GM18517 (cell line): ENCODE measurements around the gene PEX3.
"Not testable (repeated sequence)": the region's sequence is repeated elsewhere in the genome, so short reads cannot be mapped to it uniquely, and the experiment has no call there.

Source experiments
- ATAC-seq: cut with Tn5 transposase; IDR thresholded peaks from one replicate; pipeline ENCODE4 v1.9.1; 2021; ENCODE audit warnings: mild to moderate bottlenecking, moderate library complexity; ENCODE audit not compliant: unreplicated experiment

Gene PEX3

GRCh38 chr6:143443096-143443495, 7.5 kb upstream of the PEX3 start:
- no peak for ATAC-seq

DNA sequence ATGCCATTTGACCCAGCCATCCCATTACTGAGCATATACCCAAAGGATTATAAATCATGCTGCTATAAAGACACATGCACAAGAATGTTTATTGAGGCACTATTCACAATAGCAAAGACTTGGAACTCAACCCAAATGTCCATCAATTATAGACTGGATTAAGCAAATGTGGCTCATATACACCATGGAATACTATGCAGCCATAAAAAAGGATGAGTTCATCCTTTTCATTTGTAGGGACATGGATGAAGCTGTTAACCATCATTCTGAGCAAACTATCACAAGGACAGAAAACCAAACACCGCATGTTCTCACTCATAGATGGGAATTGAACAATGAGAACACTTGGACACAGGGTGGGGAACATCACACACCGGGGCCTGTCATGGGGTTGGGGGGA, 2.7 kb upstream of the PEX3 start:
- ATAC-seq, result not testable (repeated sequence)

DNA sequence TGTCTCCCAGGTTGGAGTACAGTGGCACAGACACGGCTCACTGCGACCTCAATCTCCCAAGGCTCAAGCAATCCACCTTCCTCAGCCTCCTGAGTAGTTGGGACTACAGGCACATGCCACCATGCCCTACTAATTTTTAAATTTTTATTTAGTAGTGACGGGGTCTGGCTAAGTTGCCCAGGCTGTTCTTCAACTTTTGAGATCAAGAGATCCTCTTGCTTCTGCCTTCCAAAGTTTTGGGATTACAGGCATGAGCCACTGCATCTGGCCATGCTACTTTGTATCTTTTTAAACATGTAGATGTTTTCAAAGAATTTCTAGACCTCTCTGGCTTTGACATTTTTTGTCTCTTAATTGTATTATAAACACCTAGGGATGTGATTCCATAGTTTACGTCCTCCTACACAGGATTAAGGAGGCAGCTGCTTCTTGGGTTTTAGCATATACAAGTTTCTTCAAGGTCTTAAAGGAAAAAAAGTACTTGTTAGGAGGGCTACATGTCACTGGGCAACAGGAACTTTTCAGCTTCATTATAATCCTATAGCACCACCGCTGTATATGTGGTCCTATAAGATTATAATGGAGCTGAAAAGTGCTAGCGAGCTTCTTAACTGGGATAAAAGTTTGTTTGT, 1.4 kb upstream of the PEX3 start:
- no peak for ATAC-seq

DNA sequence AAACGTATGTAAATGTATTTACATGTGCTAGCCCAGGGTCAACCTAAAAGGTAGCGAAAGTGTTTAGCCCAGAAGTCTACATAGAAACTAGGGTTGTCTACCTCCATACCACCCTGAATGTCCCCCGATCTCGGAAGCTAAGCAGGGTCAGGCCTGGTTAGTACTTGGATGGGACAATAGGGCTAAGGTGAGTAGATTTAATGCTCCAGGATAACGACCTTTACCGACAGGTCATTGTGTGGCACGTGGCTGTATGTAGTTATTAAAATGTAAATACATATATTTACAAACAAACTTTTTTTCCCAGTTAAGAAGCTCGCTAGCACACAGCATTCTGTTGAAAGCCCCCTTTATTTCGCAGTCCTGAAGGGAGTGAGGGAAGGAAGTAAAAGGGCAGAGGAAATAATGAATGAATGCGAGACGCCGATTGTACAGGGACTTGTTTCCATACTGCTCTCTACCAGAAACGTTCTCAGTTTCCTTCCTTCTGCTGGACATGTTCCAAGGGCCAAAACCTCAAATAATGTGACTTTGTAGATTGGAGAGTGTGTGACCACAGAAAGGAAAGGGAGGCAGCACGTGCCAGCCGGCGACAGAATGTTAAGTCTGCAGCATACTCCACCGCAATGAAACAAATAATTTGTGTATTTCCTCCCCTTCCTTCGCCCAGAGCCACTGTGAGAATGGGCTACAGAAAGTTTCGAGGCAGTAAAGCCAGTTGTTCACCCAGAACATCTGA, 722 bp upstream of the PEX3 start:
- no peak for ATAC-seq

- ATAC-seq, result no peak
Observed at GRCh38 chr6:143451531-143451930, 926 bp downstream of the PEX3 start.

- no peak for ATAC-seq
Observed at GRCh38 chr6:143457563-143458359, 7.2 kb downstream of the PEX3 start.

- no peak for ATAC-seq
Observed at GRCh38 chr6:143465546-143465945, 14.9 kb downstream of the PEX3 start.

DNA sequence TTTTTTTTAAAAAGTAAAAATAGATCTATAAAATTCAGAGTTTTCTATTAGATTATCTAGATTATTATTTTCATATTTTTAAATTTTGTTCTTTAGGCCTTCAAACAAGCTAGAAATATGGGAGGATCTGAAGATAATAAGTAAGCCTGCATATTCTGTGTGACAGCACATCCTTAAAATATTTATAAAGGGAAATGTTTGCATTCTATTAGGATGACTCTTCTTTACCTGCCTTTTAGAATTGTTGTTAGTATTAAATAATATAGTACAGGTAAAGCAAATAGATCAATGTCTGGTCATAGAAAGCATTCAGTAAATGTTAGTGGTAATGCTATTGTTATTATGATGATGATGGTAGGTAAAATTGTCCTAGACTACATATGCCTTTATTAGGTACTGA, 17.4 kb downstream of the PEX3 start:
- no peak for ATAC-seq

DNA sequence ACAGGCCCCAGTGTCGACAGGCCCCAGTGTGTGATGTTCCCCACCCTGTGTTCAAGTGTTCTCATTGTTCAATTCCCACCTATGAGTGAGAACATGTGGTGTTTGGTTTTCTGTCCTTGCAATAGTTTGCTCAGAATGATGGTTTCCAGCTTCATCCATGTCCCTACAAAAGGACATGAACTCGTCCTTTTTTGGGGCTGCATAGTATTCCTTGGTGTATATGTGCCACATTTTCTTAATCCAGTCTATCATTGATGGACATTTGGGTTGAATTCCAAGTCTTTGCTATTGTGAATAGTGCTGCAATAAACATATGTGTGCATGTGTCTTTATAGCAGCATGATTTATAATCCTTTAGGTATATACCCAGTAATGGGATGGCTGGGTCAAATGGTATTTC, 18.2 kb downstream of the PEX3 start:
- ATAC-seq, result not testable (repeated sequence)

DNA sequence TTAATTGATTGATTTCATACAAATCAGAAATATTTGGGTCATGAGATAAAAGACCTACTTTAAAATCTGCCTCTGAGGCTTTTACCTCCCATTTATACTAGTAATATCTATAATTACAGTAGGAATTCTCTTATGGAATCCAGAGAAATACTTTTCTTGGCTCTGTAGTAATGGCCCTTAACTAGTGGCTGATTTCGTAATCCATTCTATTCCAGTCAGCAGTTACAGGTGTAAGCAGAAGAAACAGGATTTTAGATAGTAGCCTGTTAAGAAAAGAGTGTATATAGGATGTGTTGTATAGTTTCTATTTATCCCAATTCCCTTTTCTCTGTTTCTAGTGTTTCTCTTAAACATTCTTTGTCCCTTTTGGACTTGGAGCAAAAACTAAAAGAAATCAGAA, 21.2 kb downstream of the PEX3 start:
- no peak for ATAC-seq

DNA sequence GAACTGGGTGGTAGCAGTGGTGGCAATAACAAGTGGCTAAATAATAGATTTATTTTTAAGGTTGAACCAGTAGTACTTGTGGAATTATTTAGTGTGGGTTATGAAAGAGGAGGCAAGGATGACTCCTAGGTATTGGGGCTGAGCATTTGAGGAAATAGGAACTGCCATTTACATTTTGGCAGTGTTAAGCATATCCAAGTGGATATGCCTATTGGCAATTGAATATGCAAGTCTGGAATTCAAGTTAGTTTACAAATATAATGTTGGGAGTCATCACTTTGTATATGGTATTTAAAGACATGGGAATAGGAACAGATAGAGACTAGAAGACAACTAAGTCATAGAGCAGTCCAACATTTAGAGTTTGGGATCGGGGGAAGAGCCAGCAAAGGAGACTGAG, 25.9 kb downstream of the PEX3 start:
- ATAC-seq, result no peak

GRCh38 chr6:143478479-143479062, 28.0 kb downstream of the PEX3 start:
- no peak for ATAC-seq

GRCh38 chr6:143482593-143482992, 32.0 kb downstream of the PEX3 start:
- no peak for ATAC-seq

DNA sequence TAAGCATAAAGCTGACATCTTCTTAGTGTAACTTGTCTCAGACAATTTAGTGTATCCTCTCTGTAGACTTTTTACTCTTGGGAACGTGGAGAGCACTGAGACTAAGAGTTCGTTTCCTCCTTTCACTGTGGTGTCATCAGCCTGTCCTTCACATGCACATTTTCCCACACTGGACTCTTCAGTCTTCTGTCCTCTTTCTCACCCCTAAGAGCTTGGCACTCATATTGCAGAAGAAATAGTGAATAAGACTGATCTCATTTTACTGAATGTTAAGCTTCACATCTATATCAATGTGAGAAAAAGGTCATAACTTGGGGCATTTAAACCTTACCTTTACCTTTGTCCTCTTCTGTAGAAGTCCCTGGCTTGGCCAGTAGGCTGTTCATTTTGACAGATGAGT, 35.4 kb downstream of the PEX3 start:
- no peak for ATAC-seq

DNA sequence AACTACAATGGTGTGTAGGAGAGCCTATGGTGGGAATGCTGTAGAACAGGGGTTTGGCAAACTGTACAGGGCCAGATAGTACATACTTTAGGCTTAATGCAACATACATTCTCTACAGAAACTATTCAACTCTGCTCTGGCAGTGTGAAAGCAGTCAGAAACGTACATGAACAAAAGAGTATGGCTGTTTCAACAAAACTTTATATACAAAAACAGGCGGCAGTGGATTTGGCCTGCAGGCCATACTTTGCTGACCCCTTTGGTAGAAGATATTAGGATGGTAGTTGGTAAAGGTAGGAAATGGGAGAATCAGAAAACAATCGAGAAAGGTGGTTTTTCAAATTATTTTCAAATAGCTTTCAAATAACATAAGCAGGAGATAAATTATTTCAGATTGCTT, 36.1 kb downstream of the PEX3 start:
- no peak for ATAC-seq

DNA sequence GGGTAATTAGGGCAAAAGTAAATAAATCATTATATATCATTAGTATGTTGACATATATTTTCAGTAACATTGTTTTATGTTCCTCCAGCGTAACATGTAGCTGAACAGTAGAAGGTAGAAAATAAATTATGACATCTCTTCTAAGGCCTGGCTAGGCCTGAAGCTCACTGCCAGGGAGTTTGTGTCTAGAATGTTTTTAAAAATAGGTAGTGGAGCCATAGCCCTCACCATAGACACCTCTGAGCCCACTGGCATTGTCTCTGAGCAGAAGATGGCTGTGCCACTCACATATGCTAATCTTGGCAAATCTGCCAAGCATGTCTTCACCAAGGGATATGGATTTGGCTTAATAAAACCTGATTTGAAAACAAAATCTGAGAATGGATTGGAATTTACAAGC, 39.6 kb downstream of the PEX3 start:
- no peak for ATAC-seq

- no peak for ATAC-seq
Observed at GRCh38 chr6:143490775-143491174, 40.2 kb downstream of the PEX3 start.

- no peak for ATAC-seq
Observed at GRCh38 chr6:143496974-143497373, 46.4 kb downstream of the PEX3 start.

- ATAC-seq, result no peak
Observed at GRCh38 chr6:143498428-143498827, 47.8 kb downstream of the PEX3 start.

- ATAC-seq, result no peak
Observed at GRCh38 chr6:143501851-143502250, 51.2 kb downstream of the PEX3 start.

DNA sequence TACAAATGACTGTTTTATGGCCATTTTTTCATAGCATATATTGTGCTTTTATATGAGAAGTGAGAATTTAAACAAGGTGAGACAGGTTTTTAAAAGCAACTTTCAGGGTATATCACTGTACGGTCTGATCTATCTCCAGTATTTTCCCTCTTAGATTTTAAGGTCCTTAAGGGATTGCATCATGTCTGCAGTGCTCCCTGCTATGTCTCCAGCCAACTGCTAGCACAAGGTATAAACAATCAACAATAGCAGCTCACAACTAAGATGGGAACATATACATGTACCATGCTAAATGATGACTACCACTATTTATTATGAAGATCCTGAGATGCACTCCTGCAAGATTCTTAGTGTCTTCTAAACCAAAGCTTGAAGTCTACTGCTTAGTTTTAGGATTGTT, 53.8 kb downstream of the PEX3 start:
- ATAC-seq, result no peak

GRCh38 chr6:143505111-143505510, 54.5 kb downstream of the PEX3 start:
- no peak for ATAC-seq
